Duodenal mucosa (tissue), 2 donors: ENCODE data around the gene IGF2BP2.

Experiments
- H3K27ac ChIP-seq: one replicate; pipeline ENCODE4 v1.7.0; 2013; ENCODE audit warnings: low read depth, low read length
- H3K27me3 ChIP-seq, 2 donors: one replicate each; pipeline ENCODE4 v1.7.0; 2013; ENCODE audit warnings: low read length in 2 of 2, control low read depth in 1 of 2; ENCODE audit not compliant: insufficient read depth in 2 of 2, control insufficient read depth in 1 of 2
- H3K36me3 ChIP-seq, 2 donors: one replicate each; pipeline ENCODE4 v1.7.0; 2013; ENCODE audit warnings: low read length in 2 of 2, control low read depth in 1 of 2; ENCODE audit not compliant: insufficient read depth in 2 of 2, control insufficient read depth in 1 of 2
- H3K4me1 ChIP-seq, 2 donors: one replicate each; pipeline ENCODE4 v1.7.0; 2013; ENCODE audit warnings: low read length in 2 of 2, control low read depth in 1 of 2; ENCODE audit not compliant: insufficient read depth in 2 of 2, control insufficient read depth in 1 of 2
- H3K4me3 ChIP-seq, 2 donors: one replicate each; pipeline ENCODE4 v1.7.0; 2013; ENCODE audit warnings: low read length in 2 of 2, low read depth in 1 of 2
- H3K9ac ChIP-seq, 2 donors: one replicate each; pipeline ENCODE4 v1.7.0; 2013; ENCODE audit warnings: low read length in 2 of 2, low read depth in 1 of 2
- H3K9me3 ChIP-seq, 2 donors: one replicate each; pipeline ENCODE4 v1.7.0; 2013; ENCODE audit warnings: low read length in 2 of 2, control low read depth in 1 of 2; ENCODE audit not compliant: control insufficient read depth in 1 of 2

IGF2BP2 gene

GRCh38 chr3:185757176-185757575 lies 67.7 kb downstream of the IGF2BP2 start:
- H3K4me3 ChIP-seq = no peak overlapping the region
- H3K4me1 ChIP-seq = peaks cover 3 to 6% of the 10 kb centered on the region in 2 donors
- no peak overlapping the region for H3K27ac ChIP-seq
- no peak overlapping the region for H3K9ac ChIP-seq
- H3K27me3 ChIP-seq = no peaks in the 10 kb centered on the region
- H3K9me3 ChIP-seq = no peaks in the 10 kb centered on the region
- H3K36me3 ChIP-seq = no peaks in the 10 kb centered on the region

GRCh38 chr3:185756477-185756876 lies 68.4 kb downstream of the IGF2BP2 start:
- H3K4me1 ChIP-seq = peaks cover 3 to 6% of the 10 kb centered on the region in 2 donors
- no peak overlapping the region for H3K27ac ChIP-seq
- no peak overlapping the region for H3K4me3 ChIP-seq
- no peak overlapping the region for H3K9ac ChIP-seq
- H3K36me3 ChIP-seq = no peaks in the 10 kb centered on the region
- H3K9me3 ChIP-seq = no peaks in the 10 kb centered on the region
- no peaks in the 10 kb centered on the region for H3K27me3 ChIP-seq

GRCh38 chr3:185754920-185755319 lies 69.9 kb downstream of the IGF2BP2 start:
- no peaks in the 10 kb centered on the region for H3K9me3 ChIP-seq
- H3K27me3 ChIP-seq = no peaks in the 10 kb centered on the region
- peaks cover 6 to 7% of the 10 kb centered on the region in 2 donors for H3K4me1 ChIP-seq
- no peak overlapping the region for H3K9ac ChIP-seq
- H3K27ac ChIP-seq = no peak overlapping the region
- no peak overlapping the region for H3K4me3 ChIP-seq
- no peaks in the 10 kb centered on the region for H3K36me3 ChIP-seq

- Histone ChIP-seq H3K4me3 (no peak overlapping the region), H3K9me3 (no peaks in the 10 kb centered on the region), H3K27ac (no peak overlapping the region), H3K27me3 (no peaks in the 10 kb centered on the region), H3K9ac (no peak overlapping the region), H3K4me1 (peaks cover 9 to 11% of the 10 kb centered on the region in 2 donors), H3K36me3 (no peaks in the 10 kb centered on the region)
Measured at GRCh38 chr3:185753354-185753753, 71.5 kb downstream of the IGF2BP2 start.

- Histone ChIP-seq H3K4me1 (peaks cover 15 to 21% of the 10 kb centered on the region in 2 donors), H3K36me3 (no peaks in the 10 kb centered on the region), H3K4me3 (no peak overlapping the region), H3K9me3 (no peaks in the 10 kb centered on the region), H3K27ac (no peak overlapping the region), H3K27me3 (no peaks in the 10 kb centered on the region), H3K9ac (no peak overlapping the region)
Measured at GRCh38 chr3:185750702-185751101, 74.1 kb downstream of the IGF2BP2 start.

GRCh38 chr3:185750015-185750414 lies 74.8 kb downstream of the IGF2BP2 start:
- Histone ChIP-seq H3K9ac (no peak overlapping the region), H3K9me3 (no peaks in the 10 kb centered on the region), H3K4me3 (no peak overlapping the region), H3K36me3 (no peaks in the 10 kb centered on the region), H3K4me1 (peaks cover 19 to 26% of the 10 kb centered on the region in 2 donors), H3K27me3 (no peaks in the 10 kb centered on the region), H3K27ac (no peak overlapping the region)

GRCh38 chr3:185746470-185746869 lies 78.4 kb downstream of the IGF2BP2 start:
- Histone ChIP-seq H3K4me1 (peaks cover 19 to 26% of the 10 kb centered on the region in 2 donors), H3K27me3 (no peaks in the 10 kb centered on the region), H3K36me3 (no peaks in the 10 kb centered on the region), H3K9me3 (no peaks in the 10 kb centered on the region), H3K9ac (no peak overlapping the region), H3K27ac (no peak overlapping the region), H3K4me3 (no peak overlapping the region)

GRCh38 chr3:185744997-185745843 lies 79.6 kb downstream of the IGF2BP2 start:
- no peak overlapping the region for H3K9ac ChIP-seq
- no peaks in the 10 kb centered on the region for H3K36me3 ChIP-seq
- peaks cover 19 to 26% of the 10 kb centered on the region in 2 donors for H3K4me1 ChIP-seq
- H3K27me3 ChIP-seq = no peaks in the 10 kb centered on the region
- H3K4me3 ChIP-seq = no peak overlapping the region
- no peaks in the 10 kb centered on the region for H3K9me3 ChIP-seq
- H3K27ac ChIP-seq = no peak overlapping the region

- Histone ChIP-seq H3K9me3 (no peaks in the 10 kb centered on the region), H3K27me3 (no peaks in the 10 kb centered on the region), H3K4me3 (no peak overlapping the region), H3K9ac (no peak overlapping the region), H3K27ac (no peak overlapping the region), H3K4me1 (peaks cover 8 to 12% of the 10 kb centered on the region in 2 donors), H3K36me3 (no peaks in the 10 kb centered on the region)
Measured at GRCh38 chr3:185741586-185741985, 83.3 kb downstream of the IGF2BP2 start.

GRCh38 chr3:185740133-185740532 lies 84.7 kb downstream of the IGF2BP2 start:
- H3K4me3 ChIP-seq = no peak overlapping the region
- H3K36me3 ChIP-seq = no peaks in the 10 kb centered on the region
- no peak overlapping the region for H3K9ac ChIP-seq
- H3K4me1 ChIP-seq = no peaks in the 10 kb centered on the region
- no peaks in the 10 kb centered on the region for H3K27me3 ChIP-seq
- no peaks in the 10 kb centered on the region for H3K9me3 ChIP-seq
- H3K27ac ChIP-seq = no peak overlapping the region
